HEK293T (cell line): ENCODE measurements around the gene FAP.

Source experiments
- BHLHE40 ChIP-seq: fragments of 450-650 bp; IDR thresholded peaks from 2 replicates; pipeline ENCODE4 v1.6.1; 2016; ENCODE audit warnings: mild to moderate bottlenecking, moderate library complexity, borderline replicate concordance
- CTBP1 ChIP-seq: fragments of 450-650 bp; IDR thresholded peaks from 2 replicates; pipeline ENCODE4 v1.6.1; 2016; ENCODE audit warnings: borderline replicate concordance
- FOXA1 ChIP-seq: fragments of 450-650 bp; IDR thresholded peaks from 2 replicates; pipeline ENCODE4 v1.6.1; 2016; ENCODE audit warnings: mild to moderate bottlenecking
- FOXM1 ChIP-seq: fragments of 450-650 bp; IDR thresholded peaks from 2 replicates; pipeline ENCODE4 v1.6.1; 2017; ENCODE audit warnings: mild to moderate bottlenecking, borderline replicate concordance
- SUZ12 ChIP-seq: fragments of 450-650 bp; IDR thresholded peaks from 2 replicates; pipeline ENCODE4 v1.6.1; 2016; ENCODE audit warnings: mild to moderate bottlenecking
- TARDBP ChIP-seq: fragments of 450-650 bp; IDR thresholded peaks from 2 replicates; pipeline ENCODE4 v1.6.1; 2016
- ZNF384 ChIP-seq: fragments of 450-650 bp; IDR thresholded peaks from 2 replicates; pipeline ENCODE4 v1.6.1; 2016
- TF ChIP-seq, protein P1 (sequence below): fragments of 450-650 bp; IDR thresholded peaks from 2 replicates; pipeline ENCODE4 v1.6.1; 2016

DNA sequence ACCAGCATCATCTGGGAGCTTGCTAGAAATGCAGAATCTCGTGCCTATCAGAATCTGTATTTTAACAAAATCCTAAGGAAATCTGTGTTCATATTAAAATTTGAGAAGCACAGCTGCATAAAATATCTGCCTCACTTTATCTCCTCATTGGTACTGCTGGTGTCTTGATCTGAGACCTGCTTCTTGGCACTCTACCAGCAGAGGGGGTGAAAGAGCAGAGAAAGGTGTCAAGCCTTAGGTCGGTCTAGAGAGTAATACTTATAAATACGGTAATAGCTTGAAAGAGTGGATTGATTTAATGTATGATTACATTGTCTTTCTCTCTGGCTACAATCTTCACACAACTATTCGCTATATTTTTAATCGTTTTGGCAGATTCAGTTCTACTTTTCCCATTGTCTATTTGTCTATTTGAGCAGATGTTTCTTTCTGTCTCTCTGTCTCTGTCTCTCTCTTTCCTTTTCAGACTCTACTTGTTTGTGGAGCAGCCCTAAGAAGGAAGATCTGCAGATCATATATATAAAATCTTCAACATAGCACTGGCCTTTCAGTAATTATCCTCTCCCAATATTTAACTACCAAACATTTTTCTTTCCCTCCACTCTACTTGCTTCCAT lies 89.5 kb downstream of the FAP start:
- TF ChIP-seq TARDBP (no peak), CTBP1 (no peak), ZNF384 (no peak), FOXM1 (no peak), BHLHE40 (no peak), FOXA1 (no peak), SUZ12 (no peak)
- TF ChIP-seq, protein P1, sequence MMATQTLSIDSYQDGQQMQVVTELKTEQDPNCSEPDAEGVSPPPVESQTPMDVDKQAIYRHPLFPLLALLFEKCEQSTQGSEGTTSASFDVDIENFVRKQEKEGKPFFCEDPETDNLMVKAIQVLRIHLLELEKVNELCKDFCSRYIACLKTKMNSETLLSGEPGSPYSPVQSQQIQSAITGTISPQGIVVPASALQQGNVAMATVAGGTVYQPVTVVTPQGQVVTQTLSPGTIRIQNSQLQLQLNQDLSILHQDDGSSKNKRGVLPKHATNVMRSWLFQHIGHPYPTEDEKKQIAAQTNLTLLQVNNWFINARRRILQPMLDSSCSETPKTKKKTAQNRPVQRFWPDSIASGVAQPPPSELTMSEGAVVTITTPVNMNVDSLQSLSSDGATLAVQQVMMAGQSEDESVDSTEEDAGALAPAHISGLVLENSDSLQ, result no peak
